ENCODE measurements around the gene WDFY3. TPM values are rescaled to one million over a fixed set of nuclear protein-coding genes. Genes with fewer than 3 reads are reported as not detected.

WDFY3 gene
- polyA plus RNA-seq, 2 of the 4 experiments (the other 2 are of a cell fraction), result 6.6 to 25.1 TPM

- H3K9me3 ChIP-seq, result no peaks in the 10 kb centered on the region
- TF ChIP-seq FOSL2 (IDR thresholded peaks at IDR 0.05), result peak; percentile 22; the same call in 1 of the 2 replicates
- TF ChIP-seq FOSL2 (CRISPR knock-in tag; IDR thresholded peaks at IDR 0.05), result peak; percentile 83
- no peak for TF ChIP-seq FOSB (CRISPR knock-in tag; IDR thresholded peaks at IDR 0.05)
- no peak for TF ChIP-seq RFX5 (IDR thresholded peaks at IDR 0.05)
- peak; percentile 56 for TF ChIP-seq MAX (IDR thresholded peaks at IDR 0.05)
- TF ChIP-seq CEBPB (IDR thresholded peaks at IDR 0.05), result peak; percentile 79 to 91
- no peak for TF ChIP-seq CBX2 (IDR thresholded peaks at IDR 0.05; ENCODE audit: borderline replicate concordance, low read depth)
- TF ChIP-seq JUNB (IDR thresholded peaks at IDR 0.05), result peak; percentile 59; the same call in 1 of the 2 replicates
- no peak for TF ChIP-seq RCOR1 (IDR thresholded peaks at IDR 0.05; ENCODE audit: low read depth, low read length)
- no peak for TF ChIP-seq SREBF2 (IDR thresholded peaks at IDR 0.05)
- TF ChIP-seq EP300 (IDR thresholded peaks at IDR 0.05), result no peak
- ChIA-PET POLR2A (interaction anchor here (0.6 kb wide), 1 partner anchor 14 kb away, joined by 3 read pairs; the partner anchor contains the start of gene WDFY3), CTCF (interaction anchor here (0.8 to 1.3 kb wide), 2 partner anchors 19 to 202 kb away, joined by 4 to 6 read pairs; no protein-coding TSS in a partner anchor)
- H3K27ac ChIP-seq, result peak overlapping the region; percentile 29 to 69; a peak in 3 of 6 replicates
- ATAC-seq (peak; percentile 88 to 96), DNase-seq (ENCODE audit: low read depth in 1 of 2, low spot score in 1 of 2) (peak; percentile 21 to 66), FAIRE-seq (no peak)
- H3K4me3 ChIP-seq, result no peak overlapping the region
- peak overlapping the region; percentile 69 for H3K4me2 ChIP-seq
- WGBS (ENCODE audit: missing lambda C conversion rate), result 0% methylated on average over 1 of the region's 1 CpG
- peaks cover 45% of the 10 kb centered on the region for H3K4me1 ChIP-seq
Measured at GRCh38 chr4:84952004-84952403, 14.5 kb downstream of the WDFY3 start.

GRCh38 chr4:84948056-84948455 lies 18.4 kb downstream of the WDFY3 start:
- ChIA-PET POLR2A (no interaction called here), CTCF (interaction anchor here (0.6 kb wide), 1 partner anchor 1955 kb away, joined by 3 read pairs; no protein-coding TSS in a partner anchor)

More at GRCh38 chr4:84948056-84948455, 18.4 kb downstream of the WDFY3 start:
- Histone ChIP-seq H3K27ac (no peak overlapping the region), H3K9me3 (peaks cover under 1% of the 10 kb centered on the region; the same call in 1 of the 3 replicates), H3K4me2 (no peak overlapping the region), H3K4me3 (no peak overlapping the region), H3K4me1 (peaks cover 21% of the 10 kb centered on the region)
- DNase-seq (ENCODE audit: low read depth in 1 of 2, low spot score in 1 of 2) (no peak), FAIRE-seq (no peak), ATAC-seq (no peak)
- TF ChIP-seq POLR2AphosphoS2 (conservative IDR thresholded peaks at IDR 0.05; ENCODE audit: low read length), result no peak
- no peak for TF ChIP-seq EHMT2 (IDR thresholded peaks at IDR 0.05; ENCODE audit: low read depth)
- no peak for TF ChIP-seq HEYL (CRISPR knock-in tag; IDR thresholded peaks at IDR 0.05)
- TF ChIP-seq, protein P1, sequence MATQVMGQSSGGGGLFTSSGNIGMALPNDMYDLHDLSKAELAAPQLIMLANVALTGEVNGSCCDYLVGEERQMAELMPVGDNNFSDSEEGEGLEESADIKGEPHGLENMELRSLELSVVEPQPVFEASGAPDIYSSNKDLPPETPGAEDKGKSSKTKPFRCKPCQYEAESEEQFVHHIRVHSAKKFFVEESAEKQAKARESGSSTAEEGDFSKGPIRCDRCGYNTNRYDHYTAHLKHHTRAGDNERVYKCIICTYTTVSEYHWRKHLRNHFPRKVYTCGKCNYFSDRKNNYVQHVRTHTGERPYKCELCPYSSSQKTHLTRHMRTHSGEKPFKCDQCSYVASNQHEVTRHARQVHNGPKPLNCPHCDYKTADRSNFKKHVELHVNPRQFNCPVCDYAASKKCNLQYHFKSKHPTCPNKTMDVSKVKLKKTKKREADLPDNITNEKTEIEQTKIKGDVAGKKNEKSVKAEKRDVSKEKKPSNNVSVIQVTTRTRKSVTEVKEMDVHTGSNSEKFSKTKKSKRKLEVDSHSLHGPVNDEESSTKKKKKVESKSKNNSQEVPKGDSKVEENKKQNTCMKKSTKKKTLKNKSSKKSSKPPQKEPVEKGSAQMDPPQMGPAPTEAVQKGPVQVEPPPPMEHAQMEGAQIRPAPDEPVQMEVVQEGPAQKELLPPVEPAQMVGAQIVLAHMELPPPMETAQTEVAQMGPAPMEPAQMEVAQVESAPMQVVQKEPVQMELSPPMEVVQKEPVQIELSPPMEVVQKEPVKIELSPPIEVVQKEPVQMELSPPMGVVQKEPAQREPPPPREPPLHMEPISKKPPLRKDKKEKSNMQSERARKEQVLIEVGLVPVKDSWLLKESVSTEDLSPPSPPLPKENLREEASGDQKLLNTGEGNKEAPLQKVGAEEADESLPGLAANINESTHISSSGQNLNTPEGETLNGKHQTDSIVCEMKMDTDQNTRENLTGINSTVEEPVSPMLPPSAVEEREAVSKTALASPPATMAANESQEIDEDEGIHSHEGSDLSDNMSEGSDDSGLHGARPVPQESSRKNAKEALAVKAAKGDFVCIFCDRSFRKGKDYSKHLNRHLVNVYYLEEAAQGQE (IDR thresholded peaks at IDR 0.05), result no peak
- no peak for TF ChIP-seq RARB (CRISPR knock-in tag; IDR thresholded peaks at IDR 0.05)
- no peak for TF ChIP-seq SREBF2 (IDR thresholded peaks at IDR 0.05)
- TF ChIP-seq ESRRA (IDR thresholded peaks at IDR 0.05; ENCODE audit: borderline replicate concordance, low read length), result no peak
- TF ChIP-seq RAD21 (conservative IDR thresholded peaks at IDR 0.05 in 1 of 2, IDR thresholded peaks at IDR 0.05 in 1 of 2), result no peak
- no peak for TF ChIP-seq MAZ (IDR thresholded peaks at IDR 0.05; ENCODE audit: borderline replicate concordance, low read depth, low read length)
- no peak for TF ChIP-seq RCOR1 (IDR thresholded peaks at IDR 0.05; ENCODE audit: low read depth, low read length)
- no peak for TF ChIP-seq TP53 (CRISPR knock-in tag; IDR thresholded peaks at IDR 0.05)
- TF ChIP-seq, protein P2, sequence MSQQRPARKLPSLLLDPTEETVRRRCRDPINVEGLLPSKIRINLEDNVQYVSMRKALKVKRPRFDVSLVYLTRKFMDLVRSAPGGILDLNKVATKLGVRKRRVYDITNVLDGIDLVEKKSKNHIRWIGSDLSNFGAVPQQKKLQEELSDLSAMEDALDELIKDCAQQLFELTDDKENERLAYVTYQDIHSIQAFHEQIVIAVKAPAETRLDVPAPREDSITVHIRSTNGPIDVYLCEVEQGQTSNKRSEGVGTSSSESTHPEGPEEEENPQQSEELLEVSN (IDR thresholded peaks at IDR 0.05; ENCODE audit: borderline replicate concordance, low read depth), result no peak
- TF ChIP-seq, protein P3, sequence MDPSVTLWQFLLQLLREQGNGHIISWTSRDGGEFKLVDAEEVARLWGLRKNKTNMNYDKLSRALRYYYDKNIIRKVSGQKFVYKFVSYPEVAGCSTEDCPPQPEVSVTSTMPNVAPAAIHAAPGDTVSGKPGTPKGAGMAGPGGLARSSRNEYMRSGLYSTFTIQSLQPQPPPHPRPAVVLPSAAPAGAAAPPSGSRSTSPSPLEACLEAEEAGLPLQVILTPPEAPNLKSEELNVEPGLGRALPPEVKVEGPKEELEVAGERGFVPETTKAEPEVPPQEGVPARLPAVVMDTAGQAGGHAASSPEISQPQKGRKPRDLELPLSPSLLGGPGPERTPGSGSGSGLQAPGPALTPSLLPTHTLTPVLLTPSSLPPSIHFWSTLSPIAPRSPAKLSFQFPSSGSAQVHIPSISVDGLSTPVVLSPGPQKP (IDR thresholded peaks at IDR 0.05; ENCODE audit: low read depth, low read length), result no peak
- TF ChIP-seq HOXA7 (CRISPR knock-in tag; IDR thresholded peaks at IDR 0.05), result no peak
- TF ChIP-seq CHD4 (IDR thresholded peaks at IDR 0.05; ENCODE audit: borderline replicate concordance), result no peak
- TF ChIP-seq ZNF302 (CRISPR knock-in tag; IDR thresholded peaks at IDR 0.05), result no peak
- no peak for TF ChIP-seq GATA3 (IDR thresholded peaks at IDR 0.05; ENCODE audit: borderline replicate concordance)
- TF ChIP-seq CBX8 (IDR thresholded peaks at IDR 0.05), result no peak
- TF ChIP-seq, protein P4, sequence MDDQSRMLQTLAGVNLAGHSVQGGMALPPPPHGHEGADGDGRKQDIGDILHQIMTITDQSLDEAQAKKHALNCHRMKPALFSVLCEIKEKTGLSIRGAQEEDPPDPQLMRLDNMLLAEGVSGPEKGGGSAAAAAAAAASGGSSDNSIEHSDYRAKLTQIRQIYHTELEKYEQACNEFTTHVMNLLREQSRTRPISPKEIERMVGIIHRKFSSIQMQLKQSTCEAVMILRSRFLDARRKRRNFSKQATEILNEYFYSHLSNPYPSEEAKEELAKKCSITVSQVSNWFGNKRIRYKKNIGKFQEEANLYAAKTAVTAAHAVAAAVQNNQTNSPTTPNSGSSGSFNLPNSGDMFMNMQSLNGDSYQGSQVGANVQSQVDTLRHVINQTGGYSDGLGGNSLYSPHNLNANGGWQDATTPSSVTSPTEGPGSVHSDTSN (IDR thresholded peaks at IDR 0.05), result no peak
- WGBS (ENCODE audit: missing lambda C conversion rate), result 83% methylated on average over 2 of the region's 2 CpGs
